ENCODE results near the gene GPR61.
A peak's percentile ranks its signal among the peaks of the same experiment; 100 is the strongest.

GPR61 gene

GRCh38 chr1:109508001-109508872 lies 31.4 kb upstream of the GPR61 start:
- DNase-seq = no peak

GRCh38 chr1:109508873-109509175 lies 30.8 kb upstream of the GPR61 start:
- no peak for DNase-seq

- DNase-seq = peak in 26 of 56 donors; percentile 11 to 68 (median 40)
Observed at GRCh38 chr1:109509176-109510134, 30.2 kb upstream of the GPR61 start, which contains the start of gene AMIGO1. Gene AMIGO1 (minus strand): TSS chr1:109509727. CDS start chr1:109508912, 815 bp downstream.

- no peak for DNase-seq
Observed at GRCh38 chr1:109513110-109513710, 26.5 kb upstream of the GPR61 start.

GRCh38 chr1:109514846-109515245 lies 24.8 kb upstream of the GPR61 start:
- DNase-seq = no peak

GRCh38 chr1:109516872-109517271 lies 22.8 kb upstream of the GPR61 start:
- no peak for DNase-seq

GRCh38 chr1:109517337-109517736 lies 22.3 kb upstream of the GPR61 start:
- no peak for DNase-seq

- no peak for DNase-seq
Observed at GRCh38 chr1:109521002-109521951, 18.4 kb upstream of the GPR61 start.

- DNase-seq = no peak
Observed at GRCh38 chr1:109522026-109522425, 17.6 kb upstream of the GPR61 start.

GRCh38 chr1:109523706-109524105 lies 16.0 kb upstream of the GPR61 start:
- DNase-seq = no peak

GRCh38 chr1:109527098-109527811 lies 12.4 kb upstream of the GPR61 start:
- no peak for DNase-seq

- no peak for DNase-seq
Observed at GRCh38 chr1:109527846-109528695, 11.6 kb upstream of the GPR61 start.

- no peak for DNase-seq
Observed at GRCh38 chr1:109528712-109529111, 11.0 kb upstream of the GPR61 start.

GRCh38 chr1:109529881-109530456 lies 9.7 kb upstream of the GPR61 start:
- peak in 6 of 56 donors; percentile 21 to 70 (median 66) for DNase-seq

GRCh38 chr1:109530457-109531087 lies 9.1 kb upstream of the GPR61 start:
- peak in 37 of 56 donors; percentile 16 to 76 (median 41) for DNase-seq

- no peak for DNase-seq
Observed at GRCh38 chr1:109531380-109531779, 8.3 kb upstream of the GPR61 start.

- no peak for DNase-seq
Observed at GRCh38 chr1:109531826-109532364, 7.8 kb upstream of the GPR61 start.
